GM12874 (cell line): ENCODE results near the gene GDPD1.

Source experiments
- CTCF ChIP-seq: IDR thresholded peaks from 2 replicates; pipeline ENCODE4 v1.5.1; 2011; ENCODE audit warnings: low read depth, mild to moderate bottlenecking, control low read depth, low read length, moderate library complexity; ENCODE audit not compliant: insufficient read depth

GDPD1 gene

GRCh38 chr17:59185997-59186396 lies 34.3 kb upstream of the GDPD1 start:
- TF ChIP-seq CTCF: no peak

GRCh38 chr17:59186850-59187249 lies 33.5 kb upstream of the GDPD1 start:
- no peak for TF ChIP-seq CTCF

- TF ChIP-seq CTCF: no peak
These were observed 29.5 kb upstream of the GDPD1 start for GRCh38 chr17:59190806-59191205.

GRCh38 chr17:59193336-59193862 lies 26.9 kb upstream of the GDPD1 start:
- TF ChIP-seq CTCF: no peak

- TF ChIP-seq CTCF: no peak
These were observed 20.9 kb upstream of the GDPD1 start for GRCh38 chr17:59199398-59199797.

GRCh38 chr17:59202320-59202719 lies 18.0 kb upstream of the GDPD1 start:
- TF ChIP-seq CTCF: no peak

- no peak for TF ChIP-seq CTCF
These were observed 941 bp upstream of the GDPD1 start for GRCh38 chr17:59219370-59219769.

GRCh38 chr17:59219992-59220327 lies 351 bp upstream of the GDPD1 start:
- TF ChIP-seq CTCF: no peak
